HepG2 (cell line): Measurements from ENCODE around the gene TMC8. TPM values are rescaled to one million over a fixed set of nuclear protein-coding genes. Genes with fewer than 3 reads are reported as not detected.
A peak's percentile ranks its signal among the peaks of the same experiment; 100 is the strongest.

ENCODE experiments used
- AGO2 ChIP-seq: fragments of 200-400 bp; formaldehyde crosslinking; optimal IDR thresholded peaks from 2 replicates; pipeline ENCODE3; 2017; ENCODE audit warnings: mild to moderate bottlenecking, low read depth, low read length, moderate library complexity
- ASH2L ChIP-seq: fragments of 300-600, 200-600 bp; sonication (generic); IDR thresholded peaks from 2 replicates; pipeline ENCODE4 v1.7.0; 2017; ENCODE audit warnings: low read depth, mild to moderate bottlenecking, moderate library complexity, mixed read lengths, low read length; ENCODE audit not compliant: insufficient read length
- CC2D1A ChIP-seq: sonication (generic); formaldehyde crosslinking; IDR thresholded peaks from 2 replicates; pipeline ENCODE4 v1.8.1; 2023; ENCODE audit warnings: mild to moderate bottlenecking, missing genetic modification reagents
- E2F2 ChIP-seq: sonication (generic); formaldehyde crosslinking; IDR thresholded peaks from 2 replicates; pipeline ENCODE4 v1.4.0; 2020; ENCODE audit warnings: missing genetic modification reagents, borderline replicate concordance
- PAX8 ChIP-seq: sonication (generic); formaldehyde crosslinking; IDR thresholded peaks from 2 replicates; pipeline ENCODE4 v1.8.0; 2022; ENCODE audit warnings: mild to moderate bottlenecking, missing genetic modification reagents, borderline replicate concordance
- XRCC5 ChIP-seq: fragments of 200-400 bp; formaldehyde crosslinking; optimal IDR thresholded peaks from 2 replicates; pipeline ENCODE3; 2017; ENCODE audit warnings: mild to moderate bottlenecking, low read length
- ZHX1 ChIP-seq: sonication (generic); formaldehyde crosslinking; IDR thresholded peaks from 2 replicates; pipeline ENCODE4 v1.8.1; 2022; ENCODE audit warnings: low read depth, mild to moderate bottlenecking, missing genetic modification reagents
- polyA plus RNA-seq, 8 experiments: library from polyadenylated mRNA; depleted of rRNA in 3 of 8; stranded (reverse) in 7 of 8; unstranded in 1 of 8; fragments of >200 nt; fragmentation: Illumina TruSeq in 4 of 8; extraction: Trizol in 4 of 8; gene quantifications; 2 replicates each; pipeline versions ENCODE4 v1.2.1 to v1.2.3, GENCODE V29; 2011 to 2016; ENCODE audit warnings: low read depth in 4 of 8, missing spikeins in 1 of 8, mixed read lengths in 1 of 8; ENCODE audit not compliant: insufficient read depth in 1 of 8
- total RNA-seq, 5 experiments: library from RNA; depleted of rRNA; stranded (reverse); fragments of >200 nt; fragmentation: Illumina TruSeq; extraction: Trizol; gene quantifications; 2 replicates each; pipeline ENCODE4 v1.2.3, GENCODE V29; 2016; ENCODE audit warnings: low read depth in 1 of 5
- TF ChIP-seq, protein P1 (sequence below): sonication (generic); IDR thresholded peaks from 2 replicates; pipeline ENCODE4 v1.6.1; 2016; ENCODE audit warnings: low read depth, borderline replicate concordance
- TF ChIP-seq, protein P2 (sequence below): sonication (generic); formaldehyde crosslinking; IDR thresholded peaks from 2 replicates; pipeline ENCODE4 v1.4.0; 2020; ENCODE audit warnings: mild to moderate bottlenecking, missing genetic modification reagents
- TF ChIP-seq, protein P3 (sequence below): sonication (generic); formaldehyde crosslinking; IDR thresholded peaks from 2 replicates; pipeline ENCODE4 v1.4.0; 2020; ENCODE audit warnings: missing genetic modification reagents

The TMC8 gene
- total and polyA plus RNA-seq, 2 of the 13 experiments (the other 11 are each of a cell fraction or from before 2014, with no cell fraction given) = 0.53 to 7.8 TPM

GRCh38 chr17:78140169-78141051 lies 9.8 kb downstream of the TMC8 start (continued):
- TF ChIP-seq ZHX1 (CRISPR knock-in tag) (peak; percentile 49; the same call in 1 of the 2 replicates), PAX8 (CRISPR knock-in tag) (no peak), AGO2 (peak; percentile 26), CC2D1A (CRISPR knock-in tag) (no peak), XRCC5 (peak; percentile 78), ASH2L (peak; percentile 53), E2F2 (CRISPR knock-in tag) (no peak)
- TF ChIP-seq, protein P1, sequence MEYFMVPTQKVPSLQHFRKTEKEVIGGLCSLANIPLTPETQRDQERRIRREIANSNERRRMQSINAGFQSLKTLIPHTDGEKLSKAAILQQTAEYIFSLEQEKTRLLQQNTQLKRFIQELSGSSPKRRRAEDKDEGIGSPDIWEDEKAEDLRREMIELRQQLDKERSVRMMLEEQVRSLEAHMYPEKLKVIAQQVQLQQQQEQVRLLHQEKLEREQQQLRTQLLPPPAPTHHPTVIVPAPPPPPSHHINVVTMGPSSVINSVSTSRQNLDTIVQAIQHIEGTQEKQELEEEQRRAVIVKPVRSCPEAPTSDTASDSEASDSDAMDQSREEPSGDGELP = 0 out of 2 replicates have a peak, but pooled peaks have one; percentile 4
- TF ChIP-seq, protein P2, sequence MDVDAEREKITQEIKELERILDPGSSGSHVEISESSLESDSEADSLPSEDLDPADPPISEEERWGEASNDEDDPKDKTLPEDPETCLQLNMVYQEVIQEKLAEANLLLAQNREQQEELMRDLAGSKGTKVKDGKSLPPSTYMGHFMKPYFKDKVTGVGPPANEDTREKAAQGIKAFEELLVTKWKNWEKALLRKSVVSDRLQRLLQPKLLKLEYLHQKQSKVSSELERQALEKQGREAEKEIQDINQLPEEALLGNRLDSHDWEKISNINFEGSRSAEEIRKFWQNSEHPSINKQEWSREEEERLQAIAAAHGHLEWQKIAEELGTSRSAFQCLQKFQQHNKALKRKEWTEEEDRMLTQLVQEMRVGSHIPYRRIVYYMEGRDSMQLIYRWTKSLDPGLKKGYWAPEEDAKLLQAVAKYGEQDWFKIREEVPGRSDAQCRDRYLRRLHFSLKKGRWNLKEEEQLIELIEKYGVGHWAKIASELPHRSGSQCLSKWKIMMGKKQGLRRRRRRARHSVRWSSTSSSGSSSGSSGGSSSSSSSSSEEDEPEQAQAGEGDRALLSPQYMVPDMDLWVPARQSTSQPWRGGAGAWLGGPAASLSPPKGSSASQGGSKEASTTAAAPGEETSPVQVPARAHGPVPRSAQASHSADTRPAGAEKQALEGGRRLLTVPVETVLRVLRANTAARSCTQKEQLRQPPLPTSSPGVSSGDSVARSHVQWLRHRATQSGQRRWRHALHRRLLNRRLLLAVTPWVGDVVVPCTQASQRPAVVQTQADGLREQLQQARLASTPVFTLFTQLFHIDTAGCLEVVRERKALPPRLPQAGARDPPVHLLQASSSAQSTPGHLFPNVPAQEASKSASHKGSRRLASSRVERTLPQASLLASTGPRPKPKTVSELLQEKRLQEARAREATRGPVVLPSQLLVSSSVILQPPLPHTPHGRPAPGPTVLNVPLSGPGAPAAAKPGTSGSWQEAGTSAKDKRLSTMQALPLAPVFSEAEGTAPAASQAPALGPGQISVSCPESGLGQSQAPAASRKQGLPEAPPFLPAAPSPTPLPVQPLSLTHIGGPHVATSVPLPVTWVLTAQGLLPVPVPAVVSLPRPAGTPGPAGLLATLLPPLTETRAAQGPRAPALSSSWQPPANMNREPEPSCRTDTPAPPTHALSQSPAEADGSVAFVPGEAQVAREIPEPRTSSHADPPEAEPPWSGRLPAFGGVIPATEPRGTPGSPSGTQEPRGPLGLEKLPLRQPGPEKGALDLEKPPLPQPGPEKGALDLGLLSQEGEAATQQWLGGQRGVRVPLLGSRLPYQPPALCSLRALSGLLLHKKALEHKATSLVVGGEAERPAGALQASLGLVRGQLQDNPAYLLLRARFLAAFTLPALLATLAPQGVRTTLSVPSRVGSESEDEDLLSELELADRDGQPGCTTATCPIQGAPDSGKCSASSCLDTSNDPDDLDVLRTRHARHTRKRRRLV (CRISPR knock-in tag) = peak; percentile 22; the same call in 1 of the 2 replicates
- TF ChIP-seq, protein P3, sequence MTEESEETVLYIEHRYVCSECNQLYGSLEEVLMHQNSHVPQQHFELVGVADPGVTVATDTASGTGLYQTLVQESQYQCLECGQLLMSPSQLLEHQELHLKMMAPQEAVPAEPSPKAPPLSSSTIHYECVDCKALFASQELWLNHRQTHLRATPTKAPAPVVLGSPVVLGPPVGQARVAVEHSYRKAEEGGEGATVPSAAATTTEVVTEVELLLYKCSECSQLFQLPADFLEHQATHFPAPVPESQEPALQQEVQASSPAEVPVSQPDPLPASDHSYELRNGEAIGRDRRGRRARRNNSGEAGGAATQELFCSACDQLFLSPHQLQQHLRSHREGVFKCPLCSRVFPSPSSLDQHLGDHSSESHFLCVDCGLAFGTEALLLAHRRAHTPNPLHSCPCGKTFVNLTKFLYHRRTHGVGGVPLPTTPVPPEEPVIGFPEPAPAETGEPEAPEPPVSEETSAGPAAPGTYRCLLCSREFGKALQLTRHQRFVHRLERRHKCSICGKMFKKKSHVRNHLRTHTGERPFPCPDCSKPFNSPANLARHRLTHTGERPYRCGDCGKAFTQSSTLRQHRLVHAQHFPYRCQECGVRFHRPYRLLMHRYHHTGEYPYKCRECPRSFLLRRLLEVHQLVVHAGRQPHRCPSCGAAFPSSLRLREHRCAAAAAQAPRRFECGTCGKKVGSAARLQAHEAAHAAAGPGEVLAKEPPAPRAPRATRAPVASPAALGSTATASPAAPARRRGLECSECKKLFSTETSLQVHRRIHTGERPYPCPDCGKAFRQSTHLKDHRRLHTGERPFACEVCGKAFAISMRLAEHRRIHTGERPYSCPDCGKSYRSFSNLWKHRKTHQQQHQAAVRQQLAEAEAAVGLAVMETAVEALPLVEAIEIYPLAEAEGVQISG (CRISPR knock-in tag) = no peak
